GM23248 (cell line): ENCODE results near the gene GRID2.

Experiments
- EZH2 ChIP-seq: fragments of 200-600 bp; sonication (generic); IDR thresholded peaks from 2 replicates; pipeline ENCODE4 v1.6.1; 2018; ENCODE audit warnings: antibody characterized with exemption, mild to moderate bottlenecking; ENCODE audit not compliant: insufficient read depth, poor library complexity, severe bottlenecking
- EZH2phosphoT487 ChIP-seq: fragments of 200-600 bp; sonication (generic); IDR thresholded peaks from 2 replicates; pipeline ENCODE4 v1.6.1; 2018; ENCODE audit warnings: antibody characterized with exemption, moderate library complexity, mild to moderate bottlenecking, low read depth; ENCODE audit not compliant: insufficient read depth

DNA sequence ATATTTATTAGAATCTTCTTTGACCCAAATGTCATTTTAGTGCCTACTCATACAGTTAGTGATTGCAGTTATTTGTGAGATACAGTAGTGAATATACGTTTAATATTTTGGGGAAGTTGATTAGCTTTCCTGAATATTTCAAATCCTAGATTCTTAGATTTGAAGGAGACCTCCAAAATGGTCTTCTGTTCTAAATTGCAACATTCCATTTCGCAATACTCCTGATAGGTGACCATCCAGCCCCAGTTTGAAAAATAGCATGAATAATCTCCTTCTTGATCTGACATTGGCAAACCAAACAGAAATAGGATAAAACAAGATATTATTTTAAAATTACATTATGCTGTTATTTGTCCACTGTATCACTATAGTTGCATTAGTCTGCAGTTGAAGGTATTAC, 505.6 kb downstream of the GRID2 start:
- TF ChIP-seq EZH2phosphoT487 = no peak
- TF ChIP-seq EZH2 = no peak
